Endothelial cell of umbilical vein (primary cell): ENCODE results near the gene PLPP7. TPM values are rescaled to one million over a fixed set of nuclear protein-coding genes. Genes with fewer than 3 reads are reported as not detected.
"Not testable (repeated sequence)": the region's sequence is repeated elsewhere in the genome, so short reads cannot be mapped to it uniquely, and the experiment has no call there.

Source experiments
- BruUV-seq: library from RNA; stranded (reverse); fragments of 400-500 nt; replicated peaks from 2 replicates; lab custom pipeline; 2021; lab: Mats Ljungman, UMichigan
- CTCF ChIA-PET: fragments of 300-600, 350-600 bp; sonication (Branson Sonifier 250); formaldehyde crosslinking; loops from one replicate; lab custom pipeline; 2021; ENCODE audit warnings: antibody characterized with exemption, inconsistent platforms; lab: Charles Lee
- POLR2A ChIA-PET: fragments of 300-600, 350-600 bp; sonication (Branson Sonifier 250); formaldehyde crosslinking; loops from one replicate; lab custom pipeline; 2021; ENCODE audit warnings: antibody characterized with exemption, inconsistent platforms; lab: Charles Lee
- DNase-seq: peaks from one replicate; pipeline ENCODE4 v3.0.0-alpha.2; 2011; ENCODE audit warnings: low read depth, low spot score
- FAIRE-seq: peaks from 2 replicates; lab custom pipeline; 2011; peaks lifted over from hg19 to GRCh38; lab: Jason Lieb, UNC
- H2AFZ ChIP-seq: 2 replicates; pipeline ENCODE4 v1.6.0; 2012; ENCODE audit warnings: low read depth, low read length, control low read depth, inconsistent platforms
- H3K27ac ChIP-seq: 2 replicates; pipeline ENCODE4 v1.5.1; 2011; ENCODE audit warnings: low read depth, mild to moderate bottlenecking, control low read depth, low read length, moderate library complexity; ENCODE audit not compliant: insufficient read depth
- H3K27me3 ChIP-seq, 2 experiments: 2 replicates each; pipeline versions ENCODE4 v1.6.0 to v1.6.1; 2011; ENCODE audit warnings: low read length in 2 of 2, mixed read lengths in 1 of 2; ENCODE audit not compliant: control insufficient read depth in 2 of 2, insufficient read depth in 2 of 2
- H3K36me3 ChIP-seq, 2 experiments: 2 replicates in 1 of 2; 3 replicates in 1 of 2; pipeline ENCODE4 v1.5.1; 2011; ENCODE audit warnings: low read length in 2 of 2, mild to moderate bottlenecking in 1 of 2, moderate library complexity in 1 of 2; ENCODE audit not compliant: control insufficient read depth in 2 of 2, insufficient read depth in 2 of 2; ENCODE audit errors: extremely low read depth in 1 of 2
- H3K4me1 ChIP-seq: 3 replicates; pipeline ENCODE4 v1.5.1; 2011; ENCODE audit warnings: mild to moderate bottlenecking, low read length; ENCODE audit not compliant: control insufficient read depth, insufficient read depth; ENCODE audit errors: extremely low read depth
- H3K4me2 ChIP-seq: 2 replicates; pipeline ENCODE4 v1.6.1; 2011; ENCODE audit warnings: low read length, control low read depth, mixed read lengths; ENCODE audit not compliant: insufficient read depth
- H3K4me3 ChIP-seq, 3 experiments: fragments of 200-600 bp in 1 of 3; sonication (generic), shearing (Covaris generic) in 1 of 3; replicated peaks in 1 of 3; 2 replicates each; pipeline ENCODE4 v1.5.1; 2011 to 2016; ENCODE audit warnings: control low read depth in 3 of 3, low read length in 3 of 3, mild to moderate bottlenecking in 2 of 3, inconsistent platforms in 1 of 3, low read depth in 1 of 3, moderate library complexity in 1 of 3; ENCODE audit not compliant: insufficient read depth in 1 of 3
- H3K79me2 ChIP-seq: 2 replicates; pipeline ENCODE4 v1.6.0; 2012; ENCODE audit warnings: low read length, inconsistent platforms; ENCODE audit not compliant: control insufficient read depth, insufficient read depth
- H3K9ac ChIP-seq: replicated peaks from 2 replicates; pipeline ENCODE3; 2011; ENCODE audit warnings: low read length, control low read depth; ENCODE audit not compliant: insufficient read depth; ENCODE audit errors: extremely low read depth
- H3K9me1 ChIP-seq: replicated peaks from 3 replicates; pipeline ENCODE4 v1.6.0; 2011; ENCODE audit warnings: mild to moderate bottlenecking, low read length; ENCODE audit not compliant: control insufficient read depth, insufficient read depth; ENCODE audit errors: extremely low read depth
- H3K9me3 ChIP-seq: replicated peaks from 2 replicates; pipeline ENCODE4 v1.5.1; 2012; ENCODE audit warnings: low read length, inconsistent platforms; ENCODE audit not compliant: control insufficient read depth, insufficient read depth
- H4K20me1 ChIP-seq: replicated peaks from 2 replicates; pipeline ENCODE3; 2011; ENCODE audit warnings: mild to moderate bottlenecking, low read length; ENCODE audit not compliant: control insufficient read depth, insufficient read depth; ENCODE audit errors: extremely low read depth
- GATA2 ChIP-seq: IDR thresholded peaks from 2 replicates; pipeline ENCODE4 v1.7.0; 2011; ENCODE audit warnings: low read depth, mild to moderate bottlenecking, moderate library complexity, mixed read lengths, low read length; ENCODE audit not compliant: insufficient read length, insufficient read depth
- MYC ChIP-seq: IDR thresholded peaks from one replicate; pipeline ENCODE4 v1.6.1; 2011; ENCODE audit warnings: mild to moderate bottlenecking, low read depth, low read length
- dilution Hi-C: fragments of 300-500 bp; cut with MboI; formaldehyde crosslinking; loops from one replicate; pipeline ENCODE4 v1.15.0; 2019; ENCODE audit warnings: low sequenced_read_pairs; ENCODE audit not compliant: extremely low pct_ligation_motif_present
- intact Hi-C: fragments of 100-400 bp; cut with micrococcal nuclease; formaldehyde crosslinking; loops from one replicate; pipeline ENCODE4 v1.10.0; 2022
- polyA plus RNA-seq, 4 experiments: library from polyadenylated mRNA; depleted of rRNA in 3 of 4; stranded (reverse) in 3 of 4; unstranded in 1 of 4; fragments of >200 nt; gene quantifications; 2 replicates each; pipeline versions ENCODE4 v1.2.1 to v1.2.3, GENCODE V29; 2011 to 2012; ENCODE audit warnings: missing spikeins in 1 of 4
- total RNA-seq: library from RNA; stranded (reverse); gene quantifications from 2 replicates; pipeline ENCODE4 v1.2.3, GENCODE V29; 2021

Gene PLPP7
- total and polyA plus RNA-seq, 2 donors (not counting 3 experiments of a cell fraction or from before 2014, with no cell fraction given), result 2.1 to 2.7 TPM

DNA sequence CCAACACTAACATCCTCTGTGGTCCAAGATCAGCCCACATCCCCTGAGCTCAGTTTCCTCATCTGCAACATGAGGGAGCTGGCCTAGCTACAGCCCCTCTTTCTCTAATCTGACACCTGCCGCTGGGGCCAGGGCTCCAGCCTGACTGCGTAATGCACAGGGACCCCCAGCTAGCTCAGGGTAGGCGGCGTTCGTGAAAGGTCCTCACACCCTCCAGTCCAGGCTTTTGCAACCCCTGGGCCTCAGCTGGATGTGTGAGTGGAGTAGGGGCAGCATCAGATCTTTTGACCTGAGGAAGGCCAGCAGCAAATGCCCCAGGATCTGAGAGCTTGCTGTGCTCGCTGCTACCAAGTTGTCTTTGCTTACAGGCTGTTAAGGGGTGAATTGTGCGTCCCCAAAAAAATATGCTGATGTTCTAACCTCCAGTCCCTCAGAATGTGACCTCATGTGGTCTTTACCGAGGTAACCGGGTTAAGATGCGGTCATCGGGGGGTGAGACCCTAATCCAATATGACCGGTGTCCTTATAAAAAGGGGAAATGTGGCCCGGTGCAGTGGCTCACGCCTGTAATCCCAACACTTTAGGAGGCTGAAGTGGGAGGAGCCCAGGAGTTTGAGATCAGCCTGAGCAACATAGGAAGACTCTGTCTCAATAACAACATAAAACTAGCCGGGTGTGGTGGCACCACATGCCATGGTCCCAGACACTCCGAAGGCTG, 47.8 kb downstream of the PLPP7 start:
- Histone ChIP-seq H2AFZ (no peak overlapping the region), H3K9ac (no peak overlapping the region), H3K9me3 (no peaks in the 10 kb centered on the region), H3K27ac (no peak overlapping the region), H3K4me2 (no peak overlapping the region), H3K27me3 (no peaks in the 10 kb centered on the region), H3K9me1 (no peaks in the 10 kb centered on the region), H4K20me1 (no peaks in the 10 kb centered on the region), H3K4me1 (peaks cover 5% of the 10 kb centered on the region), H3K36me3 (no peaks in the 10 kb centered on the region), H3K79me2 (no peaks in the 10 kb centered on the region), H3K4me3 (no peak overlapping the region)
- intact Hi-C loops (no loop called here), dilution Hi-C loops (no loop called here)
- no peak for FAIRE-seq
- no peak for TF ChIP-seq GATA2
- TF ChIP-seq MYC, result no peak
- CTCF ChIA-PET, result interaction anchor here (0.8 to 5.4 kb wide), 25 partner anchors 12 to 292 kb away, joined by 3 to 280 read pairs (median 7); partner anchors contain the start of gene FAM78A
- no peak for DNase-seq
- no TSS peak for BruUV-seq
- POLR2A ChIA-PET, result no interaction called here

DNA sequence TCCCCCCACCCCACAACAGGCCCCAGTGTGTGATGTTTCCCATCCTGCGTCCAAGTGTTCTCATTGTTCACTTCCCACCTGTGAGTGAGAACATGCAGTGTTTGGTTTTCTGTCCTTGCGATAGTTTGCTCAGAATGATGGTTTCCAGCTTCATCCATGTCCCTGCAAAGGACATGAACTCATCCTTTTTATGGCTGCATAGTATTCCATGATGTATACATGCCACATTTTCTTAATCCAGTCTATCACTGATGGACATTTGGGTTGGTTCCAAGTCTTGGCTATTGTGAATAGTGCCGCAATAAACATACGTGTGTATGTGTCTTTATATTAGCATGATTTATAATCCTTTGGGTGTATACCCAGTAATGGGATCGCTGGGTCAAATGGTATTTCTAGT, 49.7 kb downstream of the PLPP7 start:
- H3K27ac ChIP-seq, dilution Hi-C loops, H3K9me3 ChIP-seq, H3K4me3 ChIP-seq, DNase-seq, POLR2A ChIA-PET, H3K36me3 ChIP-seq, FAIRE-seq, H3K4me1 ChIP-seq, H4K20me1 ChIP-seq, H3K9ac ChIP-seq, intact Hi-C loops, H3K9me1 ChIP-seq, H2AFZ ChIP-seq, H3K79me2 ChIP-seq, BruUV-seq, H3K4me2 ChIP-seq, H3K27me3 ChIP-seq: not testable (repeated sequence)
- CTCF ChIA-PET, result interaction anchor here (5.4 kb wide), 1 partner anchor 160 kb away, joined by 280 read pairs; no protein-coding TSS in a partner anchor

DNA sequence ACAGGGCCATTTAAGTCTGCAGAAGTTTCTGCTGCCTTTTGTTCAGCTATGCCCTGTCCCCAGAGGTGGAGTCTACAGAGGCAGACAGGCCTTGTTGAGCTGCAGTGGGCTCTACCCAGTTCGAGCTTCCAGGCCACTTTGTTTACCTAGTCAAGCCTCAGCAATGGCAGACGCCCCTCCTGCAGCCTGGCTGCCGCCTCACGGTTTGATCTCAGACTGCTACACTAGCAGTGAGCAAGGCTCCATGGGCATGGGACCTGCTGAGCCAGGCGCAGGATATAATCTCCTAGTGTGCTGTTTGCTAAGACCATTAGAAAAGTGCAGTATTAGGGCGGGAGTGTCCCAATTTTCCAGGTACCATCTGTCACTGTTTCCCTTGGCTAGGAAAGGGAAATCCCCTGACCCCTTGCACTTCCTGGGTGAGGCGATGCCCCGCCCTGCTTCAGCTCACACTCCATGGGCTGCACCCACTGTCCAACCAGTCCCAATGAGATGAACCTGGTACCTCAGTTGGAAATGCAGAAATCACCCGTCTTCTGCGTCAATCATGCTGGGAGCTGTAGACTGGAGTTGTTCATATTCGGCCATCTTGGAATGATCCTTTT, 55.5 kb downstream of the PLPP7 start:
- FAIRE-seq, intact Hi-C loops: not testable (repeated sequence)

More for the DNA sequence above, 55.5 kb downstream of the PLPP7 start:
- H3K79me2 ChIP-seq, H2AFZ ChIP-seq, H3K4me3 ChIP-seq, H3K4me1 ChIP-seq, H3K36me3 ChIP-seq, H3K9me1 ChIP-seq, DNase-seq, H3K9ac ChIP-seq, POLR2A ChIA-PET, H3K27me3 ChIP-seq, BruUV-seq, H3K4me2 ChIP-seq, H3K27ac ChIP-seq, H4K20me1 ChIP-seq, dilution Hi-C loops, H3K9me3 ChIP-seq: not testable (repeated sequence)
- CTCF ChIA-PET, result interaction anchor here (1.7 kb wide), 1 partner anchor 9 kb away, joined by 6 read pairs; no protein-coding TSS in a partner anchor
